Measurements from ENCODE around the gene MSANTD1. TPM values are rescaled to one million over a fixed set of nuclear protein-coding genes. Genes with fewer than 3 reads are reported as not detected.

MSANTD1 gene
- total RNA-seq, 2 experiments from 2014 or later, result 0.24 to 0.37 TPM

DNA sequence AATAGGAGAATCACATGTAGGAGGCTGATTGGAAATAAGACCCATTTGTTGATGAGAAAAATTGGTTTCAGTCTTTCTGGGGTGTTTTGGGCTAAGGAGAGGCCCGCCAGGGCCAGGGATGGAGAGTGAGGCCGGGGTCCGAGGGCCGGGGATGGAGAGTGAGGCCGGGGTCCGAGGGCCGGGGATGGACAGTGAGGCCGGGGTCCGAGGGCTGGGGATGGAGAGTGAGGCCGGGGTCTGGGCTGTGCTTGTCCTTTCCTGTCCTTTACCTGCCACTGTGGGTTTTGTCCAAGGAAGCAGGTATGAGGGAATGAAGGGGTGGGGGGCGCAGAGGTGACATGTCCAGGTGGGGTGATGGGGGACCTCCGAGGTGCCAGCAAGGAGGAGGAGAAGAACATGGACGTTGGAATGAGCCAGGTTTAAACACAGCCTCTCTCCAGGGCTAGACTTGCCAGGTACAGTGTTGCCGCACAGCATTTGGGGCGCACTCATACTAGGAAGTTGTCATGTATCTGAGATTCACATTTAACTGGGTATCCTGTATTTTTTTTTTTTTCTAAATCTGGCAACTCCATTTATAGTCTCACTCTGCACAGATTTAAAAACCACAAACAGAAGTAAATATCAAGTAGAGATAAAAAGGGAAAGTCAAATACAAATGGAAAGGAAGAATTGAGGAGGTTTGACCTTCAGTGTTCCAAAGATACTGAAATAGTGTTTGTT lies 52.7 kb downstream of the MSANTD1 start:
- Mint-ChIP-seq H3K27me3 (peaks cover 43% of the 10 kb centered on the region), H3K4me1 (peaks cover 38% of the 10 kb centered on the region), H3K27ac (no peak overlapping the region), H3K9me3 (peaks cover 10% of the 10 kb centered on the region), H3K4me3 (no peak overlapping the region), H3K36me3 (no peaks in the 10 kb centered on the region)
- no peak for DNase-seq

GRCh38 chr4:3302173-3302785 lies 53.3 kb downstream of the MSANTD1 start:
- H3K27me3 Mint-ChIP-seq, result peaks cover 43% of the 10 kb centered on the region
- peaks cover 38% of the 10 kb centered on the region for H3K4me1 Mint-ChIP-seq
- H3K4me3 Mint-ChIP-seq, result peak overlapping the region; percentile 63
- DNase-seq, result peak; percentile 86
- H3K36me3 Mint-ChIP-seq, result no peaks in the 10 kb centered on the region
- H3K27ac Mint-ChIP-seq, result peak overlapping the region; percentile 67
- H3K9me3 Mint-ChIP-seq, result peaks cover 8% of the 10 kb centered on the region

DNA sequence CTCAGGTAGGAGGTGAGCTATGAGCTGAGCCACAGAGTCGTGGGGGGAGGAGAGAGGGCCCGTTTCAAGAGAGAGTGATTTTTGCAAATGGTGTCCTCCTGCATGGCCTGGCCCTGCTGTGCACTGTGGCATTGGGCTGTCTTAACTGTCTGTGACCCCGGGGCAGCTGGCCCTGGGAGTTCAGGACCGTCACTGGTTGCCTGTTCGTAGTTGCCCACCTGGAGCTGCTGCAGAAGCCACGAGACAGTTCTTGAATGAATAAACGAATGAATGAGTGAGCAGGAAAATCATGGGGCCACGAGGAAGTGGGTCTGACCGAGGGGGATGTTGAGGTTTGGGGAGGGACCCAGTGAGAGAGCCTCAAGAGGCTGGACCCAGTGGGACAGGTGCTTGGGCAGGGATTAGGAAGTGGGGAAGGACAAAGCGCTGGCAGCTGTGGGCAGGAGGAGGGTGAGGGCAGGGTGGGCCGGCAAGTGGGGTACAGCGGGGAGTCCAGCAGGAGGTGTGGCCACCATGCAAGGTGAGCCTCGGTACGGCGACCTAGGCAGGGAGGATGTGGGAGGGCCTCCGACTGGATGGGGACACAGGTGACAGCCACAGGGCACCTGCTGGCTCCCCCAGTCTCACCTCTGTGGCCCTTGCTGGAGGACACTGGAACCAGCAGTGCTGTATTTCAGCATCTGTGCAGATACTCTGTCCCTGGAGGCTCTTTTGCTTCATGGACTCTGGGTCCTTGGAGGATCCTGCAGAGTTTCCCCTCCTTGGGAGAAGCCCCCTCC lies 54.0 kb downstream of the MSANTD1 start:
- Mint-ChIP-seq H3K9me3 (peaks cover 4% of the 10 kb centered on the region), H3K27me3 (peaks cover 40% of the 10 kb centered on the region), H3K27ac (peak overlapping the region; percentile 67), H3K4me1 (peaks cover 38% of the 10 kb centered on the region), H3K4me3 (peak overlapping the region; percentile 63), H3K36me3 (no peaks in the 10 kb centered on the region)
- peak; percentile 17 for DNase-seq

DNA sequence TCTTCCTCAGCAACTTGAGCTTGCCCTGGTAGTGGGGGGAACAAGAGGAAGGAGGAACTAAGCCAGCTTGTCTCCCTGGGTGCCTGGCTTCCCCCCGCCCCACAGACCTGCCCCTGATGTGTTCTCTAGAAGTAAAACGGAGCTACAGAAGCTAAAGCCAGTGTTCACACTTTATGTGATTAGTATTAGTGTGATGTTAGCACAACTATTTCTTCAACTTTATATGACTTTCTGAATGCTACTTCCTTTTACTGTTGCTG lies 54.5 kb downstream of the MSANTD1 start:
- Mint-ChIP-seq H3K27me3 (peaks cover 42% of the 10 kb centered on the region), H3K9me3 (no peaks in the 10 kb centered on the region), H3K4me1 (peaks cover 38% of the 10 kb centered on the region), H3K27ac (no peak overlapping the region), H3K4me3 (no peak overlapping the region), H3K36me3 (no peaks in the 10 kb centered on the region)
- DNase-seq, result no peak

GRCh38 chr4:3303923-3304710 lies 55.2 kb downstream of the MSANTD1 start:
- no peak for DNase-seq

DNA sequence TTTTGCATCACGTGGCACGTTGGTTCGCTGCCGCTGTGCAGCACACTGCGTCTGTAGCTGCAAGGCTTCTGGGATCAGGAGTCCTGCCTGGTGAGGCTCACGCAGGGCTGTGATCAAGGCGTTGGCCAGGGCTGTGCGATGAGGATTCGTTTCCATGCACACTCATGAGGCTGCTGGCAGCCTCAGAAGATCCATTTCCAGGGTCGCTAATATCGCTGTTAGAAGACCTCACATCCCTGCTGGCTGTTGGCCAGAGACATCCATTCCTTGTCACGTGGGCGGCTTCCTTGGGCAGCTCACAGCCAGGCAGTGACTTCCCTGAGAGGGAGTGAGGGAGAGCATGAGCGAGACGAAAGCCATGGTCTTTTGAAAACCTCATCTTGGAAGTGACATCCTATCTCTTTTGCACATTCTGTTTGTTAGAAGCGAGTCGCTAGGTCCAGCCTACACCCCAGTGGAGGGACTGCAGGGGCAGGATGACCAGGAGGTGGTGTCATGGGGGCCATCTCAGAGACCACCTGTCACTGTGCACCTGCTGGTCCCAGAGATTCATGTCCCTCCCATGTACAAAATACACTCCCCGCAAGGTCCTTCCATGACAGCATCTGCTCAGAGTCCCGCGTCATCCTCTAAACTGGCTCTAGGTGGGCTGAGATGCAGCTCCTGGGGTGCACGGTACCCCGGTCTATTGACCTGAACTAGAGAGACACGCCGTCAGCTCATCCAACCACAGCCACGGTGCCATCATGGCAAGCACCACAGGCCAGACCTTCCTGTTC lies 56.1 kb downstream of the MSANTD1 start:
- Mint-ChIP-seq H3K9me3 (no peaks in the 10 kb centered on the region), H3K27me3 (peaks cover 42% of the 10 kb centered on the region), H3K4me3 (no peak overlapping the region), H3K36me3 (no peaks in the 10 kb centered on the region), H3K27ac (no peak overlapping the region), H3K4me1 (peaks cover 38% of the 10 kb centered on the region)
- no peak for DNase-seq

More at GRCh38 chr4:3303923-3304710, 55.2 kb downstream of the MSANTD1 start:
- peaks cover 38% of the 10 kb centered on the region for H3K4me1 Mint-ChIP-seq
- no peaks in the 10 kb centered on the region for H3K36me3 Mint-ChIP-seq
- H3K9me3 Mint-ChIP-seq, result no peaks in the 10 kb centered on the region
- no peak overlapping the region for H3K4me3 Mint-ChIP-seq
- peaks cover 42% of the 10 kb centered on the region for H3K27me3 Mint-ChIP-seq
- H3K27ac Mint-ChIP-seq, result no peak overlapping the region

DNA sequence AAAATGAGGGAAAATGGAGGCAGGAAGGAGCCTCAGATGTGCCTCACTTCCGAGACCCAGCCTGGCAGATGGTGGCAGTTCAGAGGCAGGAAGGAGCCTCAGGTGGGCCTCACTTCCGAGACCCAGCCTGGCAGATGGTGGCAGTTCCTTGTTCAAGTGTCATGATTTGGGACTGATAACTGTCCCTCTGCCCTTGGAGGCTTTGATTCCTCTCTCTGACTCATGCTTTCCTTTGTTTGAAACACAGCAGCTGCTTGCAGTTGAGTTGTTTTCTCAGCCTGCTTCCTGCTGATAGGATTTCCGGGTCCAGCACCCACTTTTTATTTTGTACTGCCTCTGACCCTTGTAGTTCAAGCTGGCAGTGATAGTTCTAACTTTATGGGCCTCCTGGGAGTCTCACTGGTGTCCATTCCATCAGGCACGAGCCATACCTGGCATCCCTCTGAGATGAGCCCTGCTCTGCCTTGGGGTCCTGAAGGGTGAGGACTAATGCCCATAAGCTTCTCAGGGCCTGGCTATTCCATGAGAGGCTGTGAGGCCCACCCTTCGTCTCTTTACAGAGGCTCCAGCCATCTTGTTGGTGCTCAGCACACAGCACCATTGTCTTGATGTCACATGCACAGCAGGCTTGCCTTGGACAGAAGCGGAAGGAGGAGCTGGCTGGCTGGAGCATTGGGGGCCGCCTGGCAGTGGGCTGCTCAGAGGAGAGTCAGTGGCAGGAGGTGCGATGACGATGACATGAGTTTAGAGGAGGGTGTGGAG lies 56.8 kb downstream of the MSANTD1 start:
- Mint-ChIP-seq H3K4me3 (no peak overlapping the region), H3K27me3 (peaks cover 42% of the 10 kb centered on the region), H3K36me3 (no peaks in the 10 kb centered on the region), H3K9me3 (no peaks in the 10 kb centered on the region), H3K27ac (no peak overlapping the region), H3K4me1 (peaks cover 38% of the 10 kb centered on the region)
- DNase-seq, result no peak

Other genes starting within 250 kb of the MSANTD1 start
- gene HTT-AS, start 174.6 kb upstream of the MSANTD1 start, total RNA-seq, result not detected
- gene HTT, start 174.5 kb upstream of the MSANTD1 start, total RNA-seq, result 10 to 100 TPM; 42.9 to 49.4 TPM
- gene RGS12, start 43.9 kb downstream of the MSANTD1 start, total RNA-seq, result 1 to 10 TPM; 1.7 to 2.9 TPM
- not detected for gene HGFAC, start 192.8 kb downstream of the MSANTD1 start, total RNA-seq
- not detected for gene DOK7, start 214.1 kb downstream of the MSANTD1 start, total RNA-seq